Trophoblast cell (in vitro differentiated cells and primary cell): ENCODE measurements around the gene PFN4.

Experiments used
- DNase-seq, 2 donors: peaks; one replicate each; pipeline ENCODE4 v3.0.0-alpha.2; 2016
- H2AFZ ChIP-seq: 2 replicates; pipeline ENCODE4 v1.6.1; 2013; ENCODE audit warnings: low read length, moderate library complexity, mild to moderate bottlenecking; ENCODE audit not compliant: insufficient read depth, poor library complexity
- H2AK5ac ChIP-seq: 2 replicates; pipeline ENCODE4 v1.6.1; 2013; ENCODE audit warnings: mild to moderate bottlenecking, low read length
- H2BK120ac ChIP-seq: 2 replicates; pipeline ENCODE4 v1.6.1; 2013; ENCODE audit warnings: low read length, mild to moderate bottlenecking, moderate library complexity; ENCODE audit not compliant: insufficient read depth, poor library complexity
- H2BK12ac ChIP-seq: 2 replicates; pipeline ENCODE4 v1.6.1; 2013; ENCODE audit warnings: mild to moderate bottlenecking, low read length, moderate library complexity
- H2BK5ac ChIP-seq: 2 replicates; pipeline ENCODE4 v1.6.1; 2013; ENCODE audit warnings: low read length, low read depth, moderate library complexity, mild to moderate bottlenecking; ENCODE audit not compliant: poor library complexity
- H3K14ac ChIP-seq: 2 replicates; pipeline ENCODE4 v1.6.1; 2013; ENCODE audit warnings: mild to moderate bottlenecking, low read length
- H3K18ac ChIP-seq: 2 replicates; pipeline ENCODE4 v1.6.1; 2013; ENCODE audit warnings: mild to moderate bottlenecking, low read length
- H3K23ac ChIP-seq: 2 replicates; pipeline ENCODE4 v1.6.1; 2013; ENCODE audit warnings: low read length
- H3K27ac ChIP-seq: 2 replicates; pipeline ENCODE4 v1.5.1; 2013; ENCODE audit warnings: low read depth, mild to moderate bottlenecking, inconsistent platforms, low read length, moderate library complexity
- H3K27me3 ChIP-seq: 2 replicates; pipeline ENCODE4 v1.6.1; 2013; ENCODE audit warnings: inconsistent platforms, mild to moderate bottlenecking, low read length, moderate library complexity; ENCODE audit not compliant: insufficient read depth
- H3K36me3 ChIP-seq, 2 experiments: 1 replicate in 1 of 2; 2 replicates in 1 of 2; pipeline ENCODE4 v1.6.1; 2013; ENCODE audit warnings: low read length in 2 of 2, mild to moderate bottlenecking in 2 of 2, moderate library complexity in 1 of 2; ENCODE audit not compliant: insufficient read depth in 2 of 2, control insufficient read depth in 1 of 2
- H3K4ac ChIP-seq: 2 replicates; pipeline ENCODE4 v1.6.1; 2013; ENCODE audit warnings: low read depth, mild to moderate bottlenecking, low read length, moderate library complexity
- H3K4me1 ChIP-seq, 2 experiments: 1 replicate in 1 of 2; 2 replicates in 1 of 2; pipeline ENCODE4 v1.6.1; 2013; ENCODE audit warnings: low read length in 2 of 2, mild to moderate bottlenecking in 2 of 2, moderate library complexity in 1 of 2; ENCODE audit not compliant: insufficient read depth in 2 of 2, control insufficient read depth in 1 of 2
- H3K4me2 ChIP-seq: 2 replicates; pipeline ENCODE4 v1.6.1; 2013; ENCODE audit warnings: inconsistent platforms, mild to moderate bottlenecking, low read length, moderate library complexity
- H3K4me3 ChIP-seq: 2 replicates; pipeline ENCODE4 v1.5.1; 2013; ENCODE audit warnings: mild to moderate bottlenecking, low read depth, low read length, inconsistent platforms
- H3K79me1 ChIP-seq: one replicate; pipeline ENCODE4 v1.6.1; 2013; ENCODE audit warnings: low read length
- H3K79me2 ChIP-seq: 2 replicates; pipeline ENCODE4 v1.6.1; 2013; ENCODE audit warnings: low read length, mild to moderate bottlenecking; ENCODE audit not compliant: control insufficient read depth, insufficient read depth, poor library complexity
- H3K9ac ChIP-seq: 2 replicates; pipeline ENCODE4 v1.6.1; 2013; ENCODE audit warnings: mild to moderate bottlenecking, low read length
- H3K9me3 ChIP-seq: 2 replicates; pipeline ENCODE4 v1.6.1; 2013; ENCODE audit warnings: low read depth, mild to moderate bottlenecking, control low read depth, inconsistent platforms, low read length; ENCODE audit not compliant: insufficient read depth
- H4K12ac ChIP-seq: 2 replicates; pipeline ENCODE4 v1.6.1; 2013; ENCODE audit warnings: low read depth, mild to moderate bottlenecking, low read length, moderate library complexity
- H4K8ac ChIP-seq: 2 replicates; pipeline ENCODE4 v1.6.1; 2013; ENCODE audit warnings: low read depth, mild to moderate bottlenecking, low read length, moderate library complexity
- H4K91ac ChIP-seq: one replicate; pipeline ENCODE4 v1.6.1; 2013; ENCODE audit warnings: low read depth, mild to moderate bottlenecking, low read length, moderate library complexity
- WGBS: extraction: QIAGEN DNeasy Blood & Tissue Kit; methylation state at CpG from one replicate; pipeline ENCODE4 v1.1.7; 2013; ENCODE audit warnings: missing lambda C conversion rate; ENCODE audit not compliant: insufficient read length, insufficient coverage; ENCODE audit errors: extremely low coverage; 5-methylcytosine and 5-hydroxymethylcytosine counted together

PFN4 gene

DNA sequence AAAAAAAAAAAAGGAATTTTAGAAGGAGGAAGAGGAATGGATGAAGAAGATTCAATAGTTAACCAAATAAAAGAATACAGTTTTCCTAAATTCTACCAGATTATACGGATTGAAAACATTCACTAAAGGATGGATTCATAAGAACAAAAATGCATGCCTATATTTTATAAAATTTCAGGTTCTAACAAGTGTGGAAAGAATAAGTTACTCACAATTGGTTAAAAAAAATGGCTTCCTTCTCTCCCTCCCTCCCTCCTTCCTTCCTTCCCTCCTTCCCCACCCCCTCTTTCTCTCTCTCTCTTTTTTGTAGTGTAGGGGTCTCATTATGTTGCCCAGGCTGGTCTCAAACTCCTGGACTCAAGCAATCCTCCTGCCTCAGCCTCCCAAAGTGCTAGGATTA is 36.9 kb downstream of the PFN4 start:
- no peak overlapping the region for H2BK12ac ChIP-seq
- H3K79me2 ChIP-seq, result peaks cover 4% of the 10 kb centered on the region
- H2BK5ac ChIP-seq, result no peak overlapping the region
- no peak overlapping the region for H2AFZ ChIP-seq
- no peaks in the 10 kb centered on the region for H3K27me3 ChIP-seq
- H4K8ac ChIP-seq, result no peak overlapping the region
- no peak overlapping the region for H3K4me2 ChIP-seq
- no peaks in the 10 kb centered on the region for H3K9me3 ChIP-seq
- no peak overlapping the region for H3K4me3 ChIP-seq
- H3K27ac ChIP-seq, result no peak overlapping the region
- H2AK5ac ChIP-seq, result no peak overlapping the region
- peaks cover 7% of the 10 kb centered on the region in 2 experiments for H3K4me1 ChIP-seq
- no peak overlapping the region for H3K14ac ChIP-seq
- H3K9ac ChIP-seq, result no peak overlapping the region
- H3K79me1 ChIP-seq, result peaks cover 14% of the 10 kb centered on the region
- H3K36me3 ChIP-seq, result peaks cover 5 to 14% of the 10 kb centered on the region in 2 experiments
- no peak overlapping the region for H3K18ac ChIP-seq
- WGBS, result no CpG with 5 or more reads among the region's 1 CpG
- H2BK120ac ChIP-seq, result no peak overlapping the region
- no peak for DNase-seq
- H4K91ac ChIP-seq, result no peak overlapping the region
- H4K12ac ChIP-seq, result no peak overlapping the region
- no peak overlapping the region for H3K4ac ChIP-seq
- H3K23ac ChIP-seq, result no peak overlapping the region

DNA sequence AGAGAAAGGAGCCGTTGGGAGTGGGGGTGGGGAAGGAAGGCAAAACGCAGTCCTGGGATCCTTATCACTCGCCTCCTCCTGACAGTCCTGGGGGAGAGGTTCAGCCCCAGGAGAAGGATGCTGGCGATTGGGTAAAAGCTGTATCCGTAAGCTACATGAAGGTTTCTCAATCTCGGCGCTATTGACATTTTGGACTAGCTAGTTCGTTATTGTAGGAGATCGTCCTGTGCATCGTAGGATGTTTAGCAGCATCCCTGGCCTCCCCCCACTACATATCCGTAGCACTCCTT is 38.0 kb downstream of the PFN4 start:
- peaks cover 7 to 19% of the 10 kb centered on the region in 2 experiments for H3K36me3 ChIP-seq
- peak overlapping the region; percentile 42 for H2BK5ac ChIP-seq
- no peaks in the 10 kb centered on the region for H3K9me3 ChIP-seq
- peak overlapping the region; percentile 82 for H3K4me3 ChIP-seq
- H3K18ac ChIP-seq, result peak overlapping the region; percentile 78
- peak overlapping the region; percentile 68 for H3K9ac ChIP-seq
- H3K79me2 ChIP-seq, result peaks cover 4% of the 10 kb centered on the region
- peak overlapping the region; percentile 92 for H3K4me2 ChIP-seq
- H3K23ac ChIP-seq, result no peak overlapping the region
- WGBS, result no CpG with 5 or more reads among the region's 11 CpGs
- peak overlapping the region; percentile 85 for H3K27ac ChIP-seq
- peak overlapping the region; percentile 19 for H2AK5ac ChIP-seq
- peak overlapping the region; percentile 79 for H4K8ac ChIP-seq
- H4K12ac ChIP-seq, result peak overlapping the region; percentile 88
- H3K27me3 ChIP-seq, result no peaks in the 10 kb centered on the region
- H3K14ac ChIP-seq, result peak overlapping the region; percentile 57
- peak overlapping the region; percentile 89 for H4K91ac ChIP-seq
- H2AFZ ChIP-seq, result peak overlapping the region; percentile 68
- H2BK120ac ChIP-seq, result peak overlapping the region; percentile 29
- peak in 1 of 2 donors; percentile 12 for DNase-seq
- peaks cover 7% of the 10 kb centered on the region in 2 experiments for H3K4me1 ChIP-seq
- H3K79me1 ChIP-seq, result peaks cover 14% of the 10 kb centered on the region
- H2BK12ac ChIP-seq, result peak overlapping the region; percentile 42
- peak overlapping the region; percentile 90 for H3K4ac ChIP-seq

DNA sequence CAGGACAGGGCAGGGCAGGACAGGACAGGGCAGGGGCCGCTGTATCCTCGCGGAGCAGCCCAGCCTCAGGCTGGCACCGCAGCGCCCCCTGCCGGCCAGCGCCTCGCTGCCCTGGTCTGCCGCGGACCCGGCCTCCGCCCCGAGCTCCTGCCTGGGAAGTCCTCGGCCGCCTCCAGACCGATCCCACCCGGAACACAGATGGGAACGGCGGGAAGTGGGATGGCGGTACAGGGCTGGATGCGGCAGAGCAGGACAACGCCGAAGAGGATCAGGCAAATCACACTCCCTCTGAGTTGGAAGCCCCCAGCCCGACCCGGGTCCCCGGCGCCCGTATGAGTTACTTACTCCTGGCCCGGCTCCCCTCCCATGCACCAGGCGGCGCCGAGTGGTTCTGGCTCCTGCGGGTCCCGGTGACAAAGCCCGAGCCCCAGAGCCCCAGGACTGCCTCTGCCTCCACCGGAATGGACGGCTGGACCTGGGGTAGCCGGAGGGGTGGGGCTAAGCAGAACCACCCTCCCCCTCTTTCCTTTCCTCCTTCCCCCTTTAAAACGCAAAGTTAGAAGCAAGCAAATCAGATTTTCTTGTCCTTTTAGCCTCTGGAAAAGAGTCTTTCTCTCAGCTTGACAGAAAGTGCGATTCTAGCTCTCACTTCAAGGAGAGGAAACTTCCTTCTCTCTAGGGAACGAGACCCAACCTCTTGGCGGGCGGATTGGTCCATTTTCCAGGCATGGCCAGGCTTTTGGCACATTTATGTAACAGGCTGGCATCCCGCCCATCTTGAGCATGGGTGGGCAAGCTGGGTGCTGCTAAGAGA is 38.5 kb downstream of the PFN4 start, which contains the start of gene TP53I3:
TP53I3 (minus strand) TSS at position 449 of the 814 bp plus-strand sequence. CDS start 508 bp downstream, outside the sequence.
- Histone ChIP-seq H3K36me3 (peaks cover 7 to 20% of the 10 kb centered on the region in 2 experiments), H3K4ac (peak within 1 kb of the TSS; percentile 90)

DNA sequence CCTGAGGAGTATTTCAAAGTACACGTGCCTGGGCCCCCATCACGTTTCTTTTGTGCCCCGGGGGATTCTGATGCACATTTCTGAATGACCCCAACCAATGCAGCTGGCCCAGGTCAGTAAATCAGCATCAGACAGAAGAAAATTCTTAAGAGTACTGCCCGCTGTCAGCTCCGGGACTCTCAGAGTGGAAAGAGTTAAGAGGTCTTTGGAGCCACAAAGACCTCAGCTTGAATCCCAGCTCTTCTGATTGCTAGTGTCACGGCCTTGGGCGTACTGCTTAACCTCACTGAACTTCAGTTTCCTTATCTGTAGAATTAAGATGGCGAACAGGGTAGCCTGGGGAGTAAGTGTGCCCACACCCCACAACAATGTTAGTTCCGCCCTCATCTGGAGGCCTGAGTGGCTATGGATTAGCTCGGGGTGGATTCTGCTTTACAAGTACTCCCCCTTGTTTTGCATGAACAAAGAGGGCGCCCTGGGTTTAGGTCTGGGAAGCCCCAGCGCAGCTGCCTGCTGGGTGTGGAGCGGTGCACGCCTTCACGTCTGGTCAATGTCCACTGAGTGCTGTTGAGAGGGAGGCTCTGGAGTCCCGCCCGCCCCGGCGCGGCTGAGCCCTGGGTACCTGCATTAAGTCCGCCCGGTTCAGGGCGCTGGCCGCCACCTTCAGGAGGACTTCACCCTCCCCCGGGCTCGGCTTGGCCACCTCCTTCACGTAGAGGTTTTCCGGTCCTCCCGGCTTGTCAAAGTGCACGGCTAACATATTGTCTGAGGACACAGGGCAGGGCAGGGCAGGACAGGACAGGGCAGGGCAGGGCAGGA is 39.4 kb downstream of the PFN4 start:
- peak overlapping the region; percentile 60 for H4K12ac ChIP-seq
- peaks cover 7 to 22% of the 10 kb centered on the region in 2 experiments for H3K36me3 ChIP-seq
- peak overlapping the region; percentile 38 for H2AFZ ChIP-seq
- peak overlapping the region; percentile 26 for H3K18ac ChIP-seq
- peak overlapping the region; percentile 85 for H3K27ac ChIP-seq
- peak overlapping the region; percentile 92 for H3K4me2 ChIP-seq
- H3K79me2 ChIP-seq, result peaks cover 4% of the 10 kb centered on the region
- peak overlapping the region; percentile 85 for H4K91ac ChIP-seq
- peak overlapping the region; percentile 64 for H4K8ac ChIP-seq
- H3K4me3 ChIP-seq, result peak overlapping the region; percentile 82
- peak overlapping the region; percentile 46 for H2BK12ac ChIP-seq
- peak overlapping the region; percentile 42 for H2AK5ac ChIP-seq
- H3K27me3 ChIP-seq, result no peaks in the 10 kb centered on the region
- H3K9ac ChIP-seq, result peak overlapping the region; percentile 78
- H3K9me3 ChIP-seq, result no peaks in the 10 kb centered on the region
- peak overlapping the region; percentile 23 for H3K4ac ChIP-seq
- WGBS, result no CpG with 5 or more reads among the region's 30 CpGs
- peak; percentile 89 to 93 for DNase-seq
- H3K79me1 ChIP-seq, result peaks cover 14% of the 10 kb centered on the region
- peak overlapping the region; percentile 7 for H2BK120ac ChIP-seq
- H3K4me1 ChIP-seq, result peaks cover 7% of the 10 kb centered on the region in 2 experiments
- H3K14ac ChIP-seq, result peak overlapping the region; percentile 33
- H3K23ac ChIP-seq, result no peak overlapping the region
- peak overlapping the region; percentile 47 for H2BK5ac ChIP-seq

More for the DNA sequence above, 38.5 kb downstream of the PFN4 start, which contains the start of gene TP53I3:
- Histone ChIP-seq H3K27me3 (no peaks in the 10 kb centered on the region), H3K9me3 (no peaks in the 10 kb centered on the region), H3K79me1 (peaks cover 14% of the 10 kb centered on the region), H3K18ac (peak within 1 kb of the TSS; percentile 78), H2BK5ac (peak within 1 kb of the TSS; percentile 77), H4K12ac (peak within 1 kb of the TSS; percentile 88), H2BK120ac (peak within 1 kb of the TSS; percentile 29), H3K14ac (peak within 1 kb of the TSS; percentile 67), H4K8ac (peak within 1 kb of the TSS; percentile 79), H2AK5ac (peak within 1 kb of the TSS; percentile 19), H3K4me2 (peak within 1 kb of the TSS; percentile 92), H4K91ac (peak within 1 kb of the TSS; percentile 89), H3K23ac (no peak within 1 kb of the TSS), H3K4me3 (peak within 1 kb of the TSS; percentile 82), H2BK12ac (peak within 1 kb of the TSS; percentile 42), H3K4me1 (peaks cover 7% of the 10 kb centered on the region in 2 experiments), H3K27ac (peak within 1 kb of the TSS; percentile 85), H3K79me2 (peaks cover 4% of the 10 kb centered on the region), H3K9ac (peak within 1 kb of the TSS; percentile 88), H2AFZ (peak within 1 kb of the TSS; percentile 68)
- DNase-seq, result peak; percentile 85 to 96
- 100% methylated on average over 1 of the region's 44 CpGs for WGBS
